Measurements from ENCODE around the gene WDR70.

Gene WDR70

GRCh38 chr5:37801521-37801920 lies 422.4 kb downstream of the WDR70 start:
- no peak overlapping the region for H3K4me3 ChIP-seq
- H3K27me3 ChIP-seq, result no peaks in the 10 kb centered on the region
- no peak for TF ChIP-seq CTCF (IDR thresholded peaks at IDR 0.05)
- DNase-seq, result no peak
- no peaks in the 10 kb centered on the region for H3K9me3 ChIP-seq
- H3K36me3 ChIP-seq, result no peaks in the 10 kb centered on the region
- intact Hi-C loops (cut with DNase I; ENCODE audit: low total_unique reads), result no loop called here
- H3K27ac ChIP-seq, result no peak overlapping the region
- no peaks in the 10 kb centered on the region for H3K4me1 ChIP-seq
